HG03520 (cell line): ENCODE measurements around the gene TM4SF20.

ENCODE experiments used
- ATAC-seq: cut with Tn5 transposase; IDR thresholded peaks from one replicate; pipeline ENCODE4 v1.9.1; 2021; ENCODE audit warnings: mild to moderate bottlenecking, moderate library complexity; ENCODE audit not compliant: unreplicated experiment

TM4SF20 gene

GRCh38 chr2:227323818-227324217 lies 55.3 kb downstream of the TM4SF20 start:
- ATAC-seq, result no peak

DNA sequence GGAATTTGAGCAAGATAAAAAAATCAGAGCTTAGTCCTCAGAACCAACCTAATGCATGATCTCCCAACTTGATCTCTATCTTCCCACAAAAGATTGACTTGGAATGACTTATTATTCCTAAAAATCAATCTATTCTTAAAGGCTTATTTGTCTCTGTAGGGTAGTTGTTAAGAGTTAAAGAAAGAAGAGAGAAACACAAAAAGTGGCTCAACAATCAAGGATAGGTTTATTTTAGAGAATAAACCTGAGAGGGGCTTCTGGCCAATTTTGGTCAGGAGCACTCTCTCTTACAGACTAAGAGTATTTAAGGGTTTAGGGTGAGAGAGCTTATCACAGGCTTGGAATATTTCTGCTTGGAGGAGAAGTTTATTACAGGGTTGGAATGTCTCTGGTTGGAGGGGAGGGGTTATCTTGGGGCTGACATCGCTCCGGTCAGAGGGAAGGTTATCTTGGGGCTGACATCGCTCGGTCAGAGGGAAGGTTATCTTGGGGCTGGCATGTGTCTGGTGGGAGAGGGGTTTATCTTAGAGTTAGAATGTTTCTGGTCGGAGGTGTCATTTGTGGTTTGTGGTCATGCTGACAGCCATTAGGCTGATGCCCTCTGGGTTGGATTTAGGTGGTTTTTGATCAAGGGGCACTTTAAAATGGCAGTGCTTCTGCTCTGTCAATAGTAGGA lies 56.4 kb downstream of the TM4SF20 start:
- ATAC-seq, result no peak

DNA sequence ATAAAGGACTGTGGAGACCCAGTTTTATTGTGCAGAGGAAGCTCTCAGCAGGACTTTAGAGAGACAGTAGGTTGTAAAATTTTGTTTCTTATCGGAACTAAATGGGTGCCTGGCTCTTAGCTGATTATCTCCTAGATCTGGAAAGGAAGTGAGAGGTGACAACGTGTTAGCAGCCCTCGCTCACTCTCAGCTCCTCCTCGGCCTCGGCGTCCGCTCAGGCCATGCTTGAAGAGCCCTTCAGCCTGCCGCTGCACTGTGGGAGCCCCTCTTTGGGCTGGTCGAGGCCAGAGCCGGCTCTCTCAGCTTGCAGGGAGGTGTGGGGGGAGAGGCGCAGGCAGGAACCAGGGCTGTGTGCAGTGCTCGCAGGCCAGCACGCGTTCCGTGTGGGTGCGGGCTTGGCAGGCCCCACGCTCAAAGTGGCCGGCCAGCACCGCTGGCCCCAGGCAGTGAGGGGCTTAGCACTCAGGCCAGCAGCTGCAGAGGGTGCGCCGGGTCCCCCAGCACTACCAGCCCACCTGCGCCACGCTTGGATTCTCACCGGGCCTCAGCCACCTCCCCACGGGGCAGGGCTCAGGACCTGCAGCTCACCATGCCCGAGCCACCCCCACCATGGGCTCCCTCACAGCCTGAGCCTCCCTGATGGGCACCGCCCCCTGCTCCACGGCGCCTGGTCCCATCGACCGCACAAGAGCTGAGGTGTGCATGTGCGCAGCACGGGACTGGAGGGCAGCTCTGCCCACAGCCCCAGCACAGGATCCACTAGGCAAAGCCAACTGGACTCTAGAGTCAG lies 58.6 kb downstream of the TM4SF20 start:
- ATAC-seq, result no peak

DNA sequence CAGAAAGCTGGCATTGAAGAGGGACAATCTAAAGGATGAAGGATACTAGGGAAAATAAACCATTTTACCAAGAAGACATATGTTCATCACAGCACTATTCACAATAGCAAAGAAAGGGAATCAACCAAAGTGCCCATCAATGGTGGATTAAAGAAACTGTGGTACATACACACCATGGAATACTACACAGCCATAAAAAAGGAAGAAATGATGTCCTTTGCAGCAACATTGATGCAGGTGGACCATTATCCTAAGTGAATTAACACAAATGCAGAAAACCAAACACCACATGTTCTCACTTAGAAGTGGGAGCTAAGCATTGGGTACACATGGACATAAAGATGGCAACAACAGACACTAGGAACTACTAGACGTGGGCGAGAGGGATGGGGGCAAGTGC lies 61.3 kb downstream of the TM4SF20 start:
- no peak for ATAC-seq

DNA sequence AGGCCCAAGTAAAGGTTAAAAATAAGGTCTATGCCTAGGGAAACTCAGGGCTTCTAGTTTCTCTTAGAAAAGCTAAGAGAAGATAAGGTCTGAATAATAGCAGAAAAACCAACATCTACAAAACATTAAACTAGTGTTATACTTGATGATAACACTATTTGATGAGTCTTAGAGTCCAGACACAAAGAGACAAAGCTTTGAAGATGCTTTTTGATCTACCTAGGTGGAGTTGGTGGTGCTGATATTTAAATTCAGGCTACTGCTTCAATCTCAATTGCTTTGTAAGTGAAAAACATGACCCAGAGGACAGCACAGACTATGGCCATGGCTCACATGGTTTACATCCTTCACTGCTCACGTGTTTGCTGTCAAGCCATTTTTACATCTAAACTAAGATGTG lies 65.8 kb downstream of the TM4SF20 start:
- no peak for ATAC-seq

DNA sequence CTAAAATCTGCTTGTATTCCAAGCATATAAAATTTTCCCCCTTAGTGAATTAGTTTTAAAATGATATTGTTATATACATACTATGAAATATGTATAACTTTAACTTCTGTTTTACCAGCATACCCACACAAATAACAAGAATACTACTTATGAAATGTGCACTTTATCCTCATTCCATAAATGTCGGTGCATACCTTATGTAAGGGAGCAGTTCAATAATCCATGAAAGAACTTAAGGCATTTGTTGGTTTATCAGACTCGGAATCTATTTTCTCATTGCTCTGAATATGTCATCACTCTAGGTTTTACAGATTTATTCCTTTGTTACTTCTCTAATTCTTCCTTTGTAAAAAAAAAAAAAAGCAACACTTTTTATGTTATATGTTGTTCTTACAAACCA lies 66.5 kb downstream of the TM4SF20 start:
- no peak for ATAC-seq
